ENCODE results near the gene RIMBP2.

GRCh38 chr12:130461839-130462557 lies 254.1 kb downstream of the RIMBP2 start:
- TF ChIP-seq CTCF (IDR thresholded peaks at IDR 0.05) (no peak), EZH2phosphoT487 (IDR thresholded peaks at IDR 0.05; ENCODE audit: borderline replicate concordance, low read depth) (no peak), POLR2AphosphoS5 (IDR thresholded peaks at IDR 0.05; ENCODE audit: low read depth, low read length) (no peak), CHD2 (IDR thresholded peaks at IDR 0.05; ENCODE audit: low read length, partially characterized antibody) (no peak), JUND (IDR thresholded peaks at IDR 0.05) (no peak), RCOR1 (IDR thresholded peaks at IDR 0.05; ENCODE audit: low read length) (no peak)
- TF ChIP-seq, protein P1, sequence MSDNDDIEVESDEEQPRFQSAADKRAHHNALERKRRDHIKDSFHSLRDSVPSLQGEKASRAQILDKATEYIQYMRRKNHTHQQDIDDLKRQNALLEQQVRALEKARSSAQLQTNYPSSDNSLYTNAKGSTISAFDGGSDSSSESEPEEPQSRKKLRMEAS (IDR thresholded peaks at IDR 0.05; ENCODE audit: low read depth), result no peak
- TF ChIP-seq, protein P2, sequence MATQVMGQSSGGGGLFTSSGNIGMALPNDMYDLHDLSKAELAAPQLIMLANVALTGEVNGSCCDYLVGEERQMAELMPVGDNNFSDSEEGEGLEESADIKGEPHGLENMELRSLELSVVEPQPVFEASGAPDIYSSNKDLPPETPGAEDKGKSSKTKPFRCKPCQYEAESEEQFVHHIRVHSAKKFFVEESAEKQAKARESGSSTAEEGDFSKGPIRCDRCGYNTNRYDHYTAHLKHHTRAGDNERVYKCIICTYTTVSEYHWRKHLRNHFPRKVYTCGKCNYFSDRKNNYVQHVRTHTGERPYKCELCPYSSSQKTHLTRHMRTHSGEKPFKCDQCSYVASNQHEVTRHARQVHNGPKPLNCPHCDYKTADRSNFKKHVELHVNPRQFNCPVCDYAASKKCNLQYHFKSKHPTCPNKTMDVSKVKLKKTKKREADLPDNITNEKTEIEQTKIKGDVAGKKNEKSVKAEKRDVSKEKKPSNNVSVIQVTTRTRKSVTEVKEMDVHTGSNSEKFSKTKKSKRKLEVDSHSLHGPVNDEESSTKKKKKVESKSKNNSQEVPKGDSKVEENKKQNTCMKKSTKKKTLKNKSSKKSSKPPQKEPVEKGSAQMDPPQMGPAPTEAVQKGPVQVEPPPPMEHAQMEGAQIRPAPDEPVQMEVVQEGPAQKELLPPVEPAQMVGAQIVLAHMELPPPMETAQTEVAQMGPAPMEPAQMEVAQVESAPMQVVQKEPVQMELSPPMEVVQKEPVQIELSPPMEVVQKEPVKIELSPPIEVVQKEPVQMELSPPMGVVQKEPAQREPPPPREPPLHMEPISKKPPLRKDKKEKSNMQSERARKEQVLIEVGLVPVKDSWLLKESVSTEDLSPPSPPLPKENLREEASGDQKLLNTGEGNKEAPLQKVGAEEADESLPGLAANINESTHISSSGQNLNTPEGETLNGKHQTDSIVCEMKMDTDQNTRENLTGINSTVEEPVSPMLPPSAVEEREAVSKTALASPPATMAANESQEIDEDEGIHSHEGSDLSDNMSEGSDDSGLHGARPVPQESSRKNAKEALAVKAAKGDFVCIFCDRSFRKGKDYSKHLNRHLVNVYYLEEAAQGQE (IDR thresholded peaks at IDR 0.05; ENCODE audit: low read depth, low read length), result no peak
- TF ChIP-seq, protein P3, sequence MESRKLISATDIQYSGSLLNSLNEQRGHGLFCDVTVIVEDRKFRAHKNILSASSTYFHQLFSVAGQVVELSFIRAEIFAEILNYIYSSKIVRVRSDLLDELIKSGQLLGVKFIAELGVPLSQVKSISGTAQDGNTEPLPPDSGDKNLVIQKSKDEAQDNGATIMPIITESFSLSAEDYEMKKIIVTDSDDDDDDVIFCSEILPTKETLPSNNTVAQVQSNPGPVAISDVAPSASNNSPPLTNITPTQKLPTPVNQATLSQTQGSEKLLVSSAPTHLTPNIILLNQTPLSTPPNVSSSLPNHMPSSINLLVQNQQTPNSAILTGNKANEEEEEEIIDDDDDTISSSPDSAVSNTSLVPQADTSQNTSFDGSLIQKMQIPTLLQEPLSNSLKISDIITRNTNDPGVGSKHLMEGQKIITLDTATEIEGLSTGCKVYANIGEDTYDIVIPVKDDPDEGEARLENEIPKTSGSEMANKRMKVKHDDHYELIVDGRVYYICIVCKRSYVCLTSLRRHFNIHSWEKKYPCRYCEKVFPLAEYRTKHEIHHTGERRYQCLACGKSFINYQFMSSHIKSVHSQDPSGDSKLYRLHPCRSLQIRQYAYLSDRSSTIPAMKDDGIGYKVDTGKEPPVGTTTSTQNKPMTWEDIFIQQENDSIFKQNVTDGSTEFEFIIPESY (IDR thresholded peaks at IDR 0.05; ENCODE audit: borderline replicate concordance, low read depth), result no peak

All from SK-N-SH (cell line).